ENCODE measurements around the gene SMYD3.

DNA sequence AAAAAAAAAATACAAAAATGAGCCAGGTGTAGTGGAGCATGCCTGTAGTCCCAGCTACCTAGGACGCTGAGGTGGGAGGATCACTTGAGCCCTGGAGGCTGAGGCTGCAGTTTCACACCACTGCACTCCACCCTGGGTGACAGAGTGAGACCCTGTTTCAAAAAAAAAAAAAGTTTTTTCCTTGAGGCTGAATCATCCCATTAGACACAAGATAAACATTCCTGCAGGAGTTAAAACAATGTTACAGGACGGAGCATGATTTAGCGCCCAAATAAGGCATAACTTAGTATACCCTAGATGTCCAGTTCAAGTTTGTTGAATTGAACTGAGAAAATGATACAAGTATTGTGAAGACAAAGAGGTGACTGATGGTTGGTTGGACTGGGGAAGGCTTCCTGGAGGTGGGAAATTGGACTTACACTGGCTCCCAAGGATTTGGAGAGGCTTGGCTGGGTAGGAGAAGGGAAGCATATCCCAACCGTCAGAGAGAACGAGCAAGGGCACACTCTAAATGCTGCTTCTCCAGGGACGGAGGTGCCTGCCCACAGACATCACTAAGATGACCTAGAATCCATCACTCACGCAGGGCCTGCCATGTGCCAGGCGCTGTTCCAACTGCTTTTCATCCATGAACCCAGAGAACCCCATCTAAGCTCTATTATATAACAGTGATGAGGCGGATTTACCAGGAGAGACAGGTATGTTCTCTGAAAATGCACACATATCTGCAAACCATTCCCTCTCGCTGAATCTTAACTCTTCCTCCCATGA is 741.7 kb downstream of the SMYD3 start:
- TF ChIP-seq, protein P1, sequence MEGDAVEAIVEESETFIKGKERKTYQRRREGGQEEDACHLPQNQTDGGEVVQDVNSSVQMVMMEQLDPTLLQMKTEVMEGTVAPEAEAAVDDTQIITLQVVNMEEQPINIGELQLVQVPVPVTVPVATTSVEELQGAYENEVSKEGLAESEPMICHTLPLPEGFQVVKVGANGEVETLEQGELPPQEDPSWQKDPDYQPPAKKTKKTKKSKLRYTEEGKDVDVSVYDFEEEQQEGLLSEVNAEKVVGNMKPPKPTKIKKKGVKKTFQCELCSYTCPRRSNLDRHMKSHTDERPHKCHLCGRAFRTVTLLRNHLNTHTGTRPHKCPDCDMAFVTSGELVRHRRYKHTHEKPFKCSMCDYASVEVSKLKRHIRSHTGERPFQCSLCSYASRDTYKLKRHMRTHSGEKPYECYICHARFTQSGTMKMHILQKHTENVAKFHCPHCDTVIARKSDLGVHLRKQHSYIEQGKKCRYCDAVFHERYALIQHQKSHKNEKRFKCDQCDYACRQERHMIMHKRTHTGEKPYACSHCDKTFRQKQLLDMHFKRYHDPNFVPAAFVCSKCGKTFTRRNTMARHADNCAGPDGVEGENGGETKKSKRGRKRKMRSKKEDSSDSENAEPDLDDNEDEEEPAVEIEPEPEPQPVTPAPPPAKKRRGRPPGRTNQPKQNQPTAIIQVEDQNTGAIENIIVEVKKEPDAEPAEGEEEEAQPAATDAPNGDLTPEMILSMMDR (IDR thresholded peaks at IDR 0.05), result no peak
- TF ChIP-seq POLR2AphosphoS5 (IDR thresholded peaks at IDR 0.05), result no peak
- no peak for TF ChIP-seq POLR2A (IDR thresholded peaks at IDR 0.05)
